WTC11 (cell line): ENCODE measurements around the gene GADL1. TPM values are rescaled to one million over a fixed set of nuclear protein-coding genes. Genes with fewer than 3 reads are reported as not detected.

Source experiments
- ATAC-seq: fragments of 200-7000 bp; cut with Tn5 transposase; 2 replicates; pipeline ENCODE4 v1.10.0; 2021; ENCODE audit warnings: mild to moderate bottlenecking, moderate library complexity
- CTCF ChIA-PET: fragments of 300-600 bp; sonication (Branson Sonifier 250); formaldehyde crosslinking; loops from one replicate; lab custom pipeline; 2021; ENCODE audit warnings: antibody characterized with exemption; lab: Charles Lee
- POLR2A ChIA-PET: fragments of 350-600 bp; sonication (Branson Sonifier 250); formaldehyde crosslinking; loops from one replicate; lab custom pipeline; 2021; ENCODE audit warnings: antibody characterized with exemption; lab: Charles Lee
- DNase-seq: peaks from one replicate; pipeline ENCODE4 v3.0.0; 2021; ENCODE audit warnings: low spot score
- H3K27ac Mint-ChIP-seq: 2 replicates; pipeline ENCODE4 v1.8.0; 2021; ENCODE audit warnings: mixed read lengths
- H3K27me3 Mint-ChIP-seq: 2 replicates; pipeline ENCODE4 v1.8.0; 2021; ENCODE audit warnings: low read depth, mild to moderate bottlenecking, moderate library complexity, mixed read lengths
- H3K36me3 Mint-ChIP-seq: 2 replicates; pipeline ENCODE4 v1.8.0; 2021; ENCODE audit warnings: mixed read lengths
- H3K4me1 Mint-ChIP-seq: 2 replicates; pipeline ENCODE4 v1.8.0; 2022; ENCODE audit warnings: mixed read lengths
- H3K4me3 Mint-ChIP-seq: 2 replicates; pipeline ENCODE4 v1.8.0; 2021; ENCODE audit warnings: mild to moderate bottlenecking, moderate library complexity, mixed read lengths
- H3K9me3 Mint-ChIP-seq: 2 replicates; pipeline ENCODE4 v1.8.0; 2021; ENCODE audit warnings: mixed read lengths
- CBFB ChIP-seq: sonication (generic); formaldehyde crosslinking; IDR thresholded peaks from 2 replicates; pipeline ENCODE4 v1.8.1; 2022; ENCODE audit warnings: mild to moderate bottlenecking, low read depth, missing genetic modification reagents
- CREB1 ChIP-seq: sonication (generic); formaldehyde crosslinking; IDR thresholded peaks from 2 replicates; pipeline ENCODE4 v1.8.0; 2023; ENCODE audit warnings: mild to moderate bottlenecking, missing genetic modification reagents
- EMX1 ChIP-seq: fragments of 250-450 bp; sonication (Bioruptor Pico); IDR thresholded peaks from 2 replicates; pipeline ENCODE4 v1.8.0; 2021; ENCODE audit warnings: mild to moderate bottlenecking
- ERG ChIP-seq: fragments of 250-450 bp; sonication (Bioruptor Pico); IDR thresholded peaks from 2 replicates; pipeline ENCODE4 v1.8.0; 2021; ENCODE audit warnings: mild to moderate bottlenecking
- ESRRA ChIP-seq: sonication (generic); formaldehyde crosslinking; IDR thresholded peaks from 2 replicates; pipeline ENCODE4 v1.8.1; 2022; ENCODE audit warnings: mild to moderate bottlenecking, missing genetic modification reagents, borderline replicate concordance
- FOXJ3 ChIP-seq: sonication (generic); formaldehyde crosslinking; IDR thresholded peaks from 2 replicates; pipeline ENCODE4 v1.9.0; 2021; ENCODE audit warnings: missing genetic modification reagents, mild to moderate bottlenecking, borderline replicate concordance
- FOXK1 ChIP-seq: sonication (generic); formaldehyde crosslinking; IDR thresholded peaks from 2 replicates; pipeline ENCODE4 v1.8.0; 2022; ENCODE audit warnings: mild to moderate bottlenecking, moderate library complexity, missing genetic modification reagents
- GABPB1 ChIP-seq: sonication (generic); formaldehyde crosslinking; IDR thresholded peaks from 2 replicates; pipeline ENCODE4 v1.8.1; 2023; ENCODE audit warnings: mild to moderate bottlenecking, missing genetic modification reagents
- IRF2 ChIP-seq: sonication (generic); formaldehyde crosslinking; IDR thresholded peaks from 2 replicates; pipeline ENCODE4 v1.8.0; 2022; ENCODE audit warnings: low read depth, missing genetic modification reagents, borderline replicate concordance
- MXD4 ChIP-seq: fragments of 250-450 bp; sonication (Bioruptor Pico); IDR thresholded peaks from 2 replicates; pipeline ENCODE4 v1.8.0; 2021; ENCODE audit warnings: mild to moderate bottlenecking, moderate library complexity, borderline replicate concordance
- NFYB ChIP-seq: sonication (generic); formaldehyde crosslinking; conservative IDR thresholded peaks from 2 replicates; pipeline ENCODE4 v1.8.0; 2022; ENCODE audit warnings: low read depth, missing genetic modification reagents
- PRDM15 ChIP-seq: sonication (generic); formaldehyde crosslinking; IDR thresholded peaks from 2 replicates; pipeline ENCODE4 v1.8.0; 2022; ENCODE audit warnings: missing genetic modification reagents
- SMAD4 ChIP-seq: sonication (generic); formaldehyde crosslinking; IDR thresholded peaks from 2 replicates; pipeline ENCODE4 v1.8.0; 2022; ENCODE audit warnings: mild to moderate bottlenecking, missing genetic modification reagents
- TCF7 ChIP-seq: sonication (generic); formaldehyde crosslinking; IDR thresholded peaks from 2 replicates; pipeline ENCODE4 v1.8.0; 2022; ENCODE audit warnings: mild to moderate bottlenecking, low read depth, missing genetic modification reagents, moderate library complexity
- ZSCAN18 ChIP-seq: fragments of 250-450 bp; sonication (Bioruptor Pico); IDR thresholded peaks from 2 replicates; pipeline ENCODE4 v2.1.2; 2022; ENCODE audit warnings: mild to moderate bottlenecking, moderate library complexity
- total RNA-seq: library from RNA; stranded (reverse); gene quantifications from 3 replicates; pipeline ENCODE4 v1.2.3, GENCODE V29; 2021
- TF ChIP-seq, protein P1 (sequence below): sonication (generic); formaldehyde crosslinking; IDR thresholded peaks from 2 replicates; pipeline ENCODE4 v1.8.1; 2023; ENCODE audit warnings: mild to moderate bottlenecking, missing genetic modification reagents, moderate library complexity
- TF ChIP-seq, protein P2 (sequence below): sonication (generic); formaldehyde crosslinking; conservative IDR thresholded peaks from 2 replicates; pipeline ENCODE4 v1.8.1; 2022; ENCODE audit warnings: mild to moderate bottlenecking, missing genetic modification reagents
- TF ChIP-seq, protein P3 (sequence below): sonication (generic); formaldehyde crosslinking; IDR thresholded peaks from 2 replicates; pipeline ENCODE4 v1.8.0; 2022; ENCODE audit warnings: mild to moderate bottlenecking, missing genetic modification reagents
- TF ChIP-seq, protein P4 (sequence below): sonication (generic); formaldehyde crosslinking; IDR thresholded peaks from 2 replicates; pipeline ENCODE4 v1.8.1; 2023; ENCODE audit warnings: mild to moderate bottlenecking, missing genetic modification reagents
- TF ChIP-seq, protein P5 (sequence below): sonication (generic); formaldehyde crosslinking; IDR thresholded peaks from 2 replicates; pipeline ENCODE4 v1.8.0; 2022; ENCODE audit warnings: mild to moderate bottlenecking, missing genetic modification reagents
- TF ChIP-seq, protein P6 (sequence below): sonication (generic); formaldehyde crosslinking; IDR thresholded peaks from 2 replicates; pipeline ENCODE4 v1.8.0; 2023; ENCODE audit warnings: mild to moderate bottlenecking, missing genetic modification reagents

Gene GADL1
- total RNA-seq, 1 experiment from 2014 or later: 0.15 TPM

GRCh38 chr3:30702828-30703397, 191.5 kb downstream of the GADL1 start (continued):
- TF ChIP-seq, protein P1, sequence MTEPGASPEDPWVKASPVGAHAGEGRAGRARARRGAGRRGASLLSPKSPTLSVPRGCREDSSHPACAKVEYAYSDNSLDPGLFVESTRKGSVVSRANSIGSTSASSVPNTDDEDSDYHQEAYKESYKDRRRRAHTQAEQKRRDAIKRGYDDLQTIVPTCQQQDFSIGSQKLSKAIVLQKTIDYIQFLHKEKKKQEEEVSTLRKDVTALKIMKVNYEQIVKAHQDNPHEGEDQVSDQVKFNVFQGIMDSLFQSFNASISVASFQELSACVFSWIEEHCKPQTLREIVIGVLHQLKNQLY (CRISPR knock-in tag): no peak
- no peak for TF ChIP-seq PRDM15
- TF ChIP-seq TCF7 (CRISPR knock-in tag): no peak
- TF ChIP-seq EMX1 (CRISPR knock-in tag): no peak
- TF ChIP-seq, protein P2, sequence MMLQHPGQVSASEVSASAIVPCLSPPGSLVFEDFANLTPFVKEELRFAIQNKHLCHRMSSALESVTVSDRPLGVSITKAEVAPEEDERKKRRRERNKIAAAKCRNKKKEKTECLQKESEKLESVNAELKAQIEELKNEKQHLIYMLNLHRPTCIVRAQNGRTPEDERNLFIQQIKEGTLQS (CRISPR knock-in tag): no peak
- TF ChIP-seq CREB1 (CRISPR knock-in tag): no peak
- TF ChIP-seq, protein P3, sequence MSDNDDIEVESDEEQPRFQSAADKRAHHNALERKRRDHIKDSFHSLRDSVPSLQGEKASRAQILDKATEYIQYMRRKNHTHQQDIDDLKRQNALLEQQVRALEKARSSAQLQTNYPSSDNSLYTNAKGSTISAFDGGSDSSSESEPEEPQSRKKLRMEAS (CRISPR knock-in tag): no peak

DNA sequence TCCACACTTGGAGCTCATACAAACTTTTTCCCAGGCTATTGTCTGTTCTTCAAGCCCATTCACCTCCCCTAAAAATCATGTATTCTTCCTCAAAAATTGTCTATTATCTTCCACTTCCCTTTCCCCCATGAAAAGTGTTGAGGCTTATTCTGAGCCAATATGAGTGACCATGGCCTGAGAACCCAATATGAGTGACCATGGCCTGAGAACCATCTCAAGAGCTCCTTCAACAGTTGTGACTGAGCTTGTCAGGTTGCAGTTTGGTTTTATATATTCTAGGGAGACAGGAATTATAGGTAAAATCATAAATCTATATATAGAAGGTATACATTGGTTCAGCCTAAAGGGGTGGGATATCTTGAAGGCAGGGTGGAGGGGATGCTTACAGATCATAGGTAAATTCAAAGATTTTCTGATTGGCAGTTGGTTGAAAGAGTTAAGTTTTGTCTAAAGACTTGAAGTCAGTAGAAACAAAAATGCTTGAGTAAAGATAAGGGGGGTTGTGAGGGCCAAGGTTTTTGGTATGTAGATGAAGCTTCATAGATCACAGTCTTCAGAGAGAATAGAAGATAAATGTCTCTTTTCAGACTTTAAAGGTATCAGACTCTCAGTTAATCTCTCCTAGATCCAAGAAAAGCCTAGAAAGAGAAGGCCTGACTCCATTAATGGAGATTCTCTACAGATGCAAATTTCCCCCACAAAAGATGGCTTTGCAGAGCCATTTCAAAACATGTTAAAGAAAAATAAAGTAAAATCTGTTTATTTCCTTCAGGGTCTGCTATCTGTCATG, 192.2 kb downstream of the GADL1 start:
- DNase-seq (no peak), ATAC-seq (no peak)
- peaks cover 63% of the 10 kb centered on the region for H3K36me3 Mint-ChIP-seq
- H3K4me1 Mint-ChIP-seq: peaks cover 22% of the 10 kb centered on the region
- CTCF ChIA-PET: no interaction called here
- H3K27me3 Mint-ChIP-seq: peaks cover 5% of the 10 kb centered on the region; the same call in 1 of the 2 replicates
- POLR2A ChIA-PET: no interaction called here
- H3K9me3 Mint-ChIP-seq: peaks cover 54% of the 10 kb centered on the region
- H3K27ac Mint-ChIP-seq: no peak overlapping the region
- no peak overlapping the region for H3K4me3 Mint-ChIP-seq
- TF ChIP-seq NFYB (CRISPR knock-in tag) (no peak), FOXK1 (CRISPR knock-in tag) (no peak), CBFB (CRISPR knock-in tag) (no peak), ERG (CRISPR knock-in tag) (no peak), ZSCAN18 (CRISPR knock-in tag) (no peak), FOXJ3 (CRISPR knock-in tag) (no peak), ESRRA (no peak), GABPB1 (CRISPR knock-in tag) (no peak), SMAD4 (no peak), IRF2 (CRISPR knock-in tag) (no peak), MXD4 (CRISPR knock-in tag) (no peak)
- TF ChIP-seq, protein P2 (CRISPR knock-in tag): no peak
- TF ChIP-seq, protein P4, sequence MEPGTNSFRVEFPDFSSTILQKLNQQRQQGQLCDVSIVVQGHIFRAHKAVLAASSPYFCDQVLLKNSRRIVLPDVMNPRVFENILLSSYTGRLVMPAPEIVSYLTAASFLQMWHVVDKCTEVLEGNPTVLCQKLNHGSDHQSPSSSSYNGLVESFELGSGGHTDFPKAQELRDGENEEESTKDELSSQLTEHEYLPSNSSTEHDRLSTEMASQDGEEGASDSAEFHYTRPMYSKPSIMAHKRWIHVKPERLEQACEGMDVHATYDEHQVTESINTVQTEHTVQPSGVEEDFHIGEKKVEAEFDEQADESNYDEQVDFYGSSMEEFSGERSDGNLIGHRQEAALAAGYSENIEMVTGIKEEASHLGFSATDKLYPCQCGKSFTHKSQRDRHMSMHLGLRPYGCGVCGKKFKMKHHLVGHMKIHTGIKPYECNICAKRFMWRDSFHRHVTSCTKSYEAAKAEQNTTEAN (CRISPR knock-in tag): no peak
- TF ChIP-seq, protein P5, sequence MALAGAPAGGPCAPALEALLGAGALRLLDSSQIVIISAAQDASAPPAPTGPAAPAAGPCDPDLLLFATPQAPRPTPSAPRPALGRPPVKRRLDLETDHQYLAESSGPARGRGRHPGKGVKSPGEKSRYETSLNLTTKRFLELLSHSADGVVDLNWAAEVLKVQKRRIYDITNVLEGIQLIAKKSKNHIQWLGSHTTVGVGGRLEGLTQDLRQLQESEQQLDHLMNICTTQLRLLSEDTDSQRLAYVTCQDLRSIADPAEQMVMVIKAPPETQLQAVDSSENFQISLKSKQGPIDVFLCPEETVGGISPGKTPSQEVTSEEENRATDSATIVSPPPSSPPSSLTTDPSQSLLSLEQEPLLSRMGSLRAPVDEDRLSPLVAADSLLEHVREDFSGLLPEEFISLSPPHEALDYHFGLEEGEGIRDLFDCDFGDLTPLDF: no peak
- TF ChIP-seq, protein P6, sequence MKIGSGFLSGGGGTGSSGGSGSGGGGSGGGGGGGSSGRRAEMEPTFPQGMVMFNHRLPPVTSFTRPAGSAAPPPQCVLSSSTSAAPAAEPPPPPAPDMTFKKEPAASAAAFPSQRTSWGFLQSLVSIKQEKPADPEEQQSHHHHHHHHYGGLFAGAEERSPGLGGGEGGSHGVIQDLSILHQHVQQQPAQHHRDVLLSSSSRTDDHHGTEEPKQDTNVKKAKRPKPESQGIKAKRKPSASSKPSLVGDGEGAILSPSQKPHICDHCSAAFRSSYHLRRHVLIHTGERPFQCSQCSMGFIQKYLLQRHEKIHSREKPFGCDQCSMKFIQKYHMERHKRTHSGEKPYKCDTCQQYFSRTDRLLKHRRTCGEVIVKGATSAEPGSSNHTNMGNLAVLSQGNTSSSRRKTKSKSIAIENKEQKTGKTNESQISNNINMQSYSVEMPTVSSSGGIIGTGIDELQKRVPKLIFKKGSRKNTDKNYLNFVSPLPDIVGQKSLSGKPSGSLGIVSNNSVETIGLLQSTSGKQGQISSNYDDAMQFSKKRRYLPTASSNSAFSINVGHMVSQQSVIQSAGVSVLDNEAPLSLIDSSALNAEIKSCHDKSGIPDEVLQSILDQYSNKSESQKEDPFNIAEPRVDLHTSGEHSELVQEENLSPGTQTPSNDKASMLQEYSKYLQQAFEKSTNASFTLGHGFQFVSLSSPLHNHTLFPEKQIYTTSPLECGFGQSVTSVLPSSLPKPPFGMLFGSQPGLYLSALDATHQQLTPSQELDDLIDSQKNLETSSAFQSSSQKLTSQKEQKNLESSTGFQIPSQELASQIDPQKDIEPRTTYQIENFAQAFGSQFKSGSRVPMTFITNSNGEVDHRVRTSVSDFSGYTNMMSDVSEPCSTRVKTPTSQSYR (CRISPR knock-in tag): no peak
